Activated CD8-positive, alpha-beta memory T cell treated with anti-CD3 and anti-CD28 coated beads, Interleukin-2, amount 50 U/mL, for 48 hours (primary cell): ENCODE results near the gene FLNC.

Experiments used
- DNase-seq: peaks from one replicate; pipeline ENCODE4 v3.0.0-alpha.2; 2020

The FLNC gene

GRCh38 chr7:128883622-128884448 lies 53.6 kb downstream of the FLNC start:
- peak; percentile 99 for DNase-seq

GRCh38 chr7:128884561-128885369 lies 54.6 kb downstream of the FLNC start:
- DNase-seq = no peak

GRCh38 chr7:128885370-128886187 lies 55.4 kb downstream of the FLNC start:
- no peak for DNase-seq

- DNase-seq = no peak
Measured at GRCh38 chr7:128886391-128887168, 56.4 kb downstream of the FLNC start.

- no peak for DNase-seq
Measured at GRCh38 chr7:128887169-128888038, 57.2 kb downstream of the FLNC start.

- no peak for DNase-seq
Measured at GRCh38 chr7:128888039-128888755, 58.0 kb downstream of the FLNC start.

- DNase-seq = no peak
Measured at GRCh38 chr7:128888756-128889095, 58.5 kb downstream of the FLNC start.

- DNase-seq = no peak
Measured at GRCh38 chr7:128889121-128889520, 58.9 kb downstream of the FLNC start.

- no peak for DNase-seq
Measured at GRCh38 chr7:128890306-128891109, 60.3 kb downstream of the FLNC start.

- no peak for DNase-seq
Measured at GRCh38 chr7:128891110-128891941, 61.1 kb downstream of the FLNC start.

GRCh38 chr7:128891942-128892269 lies 61.7 kb downstream of the FLNC start:
- DNase-seq = no peak

GRCh38 chr7:128892521-128893250 lies 62.5 kb downstream of the FLNC start:
- DNase-seq = no peak

GRCh38 chr7:128893251-128894100 lies 63.3 kb downstream of the FLNC start:
- DNase-seq = no peak

- DNase-seq = no peak
Measured at GRCh38 chr7:128894101-128894440, 63.9 kb downstream of the FLNC start.

GRCh38 chr7:128895320-128895719 lies 65.1 kb downstream of the FLNC start:
- no peak for DNase-seq

GRCh38 chr7:128899392-128899791 lies 69.2 kb downstream of the FLNC start:
- DNase-seq = no peak

- DNase-seq = no peak
Measured at GRCh38 chr7:128900237-128900636, 70.0 kb downstream of the FLNC start.
